Stimulated activated effector memory CD8-positive, alpha-beta T cell treated with anti-CD3 and anti-CD28 coated beads, Interleukin-12 subunit alpha, Interleukin-12 subunit beta, amount 100 ng/mL, for 72 hours (primary cell): Measurements from ENCODE around the gene CD320.

ENCODE experiments used
- ATAC-seq: fragments of 150-1000 bp; cut with Tn5 transposase; 2 replicates; pipeline ENCODE4 v1.10.0; 2021
- DNase-seq, 2 donors: peaks; one replicate each; pipeline ENCODE4 v3.0.0; 2021 to 2022; ENCODE audit warnings: low spot score in 2 of 2
- H3K27ac Mint-ChIP-seq: one replicate; pipeline ENCODE4 v1.8.0; 2022; ENCODE audit warnings: mild to moderate bottlenecking, mixed read lengths
- H3K36me3 Mint-ChIP-seq: one replicate; pipeline ENCODE4 v1.8.0; 2022; ENCODE audit warnings: mild to moderate bottlenecking, mixed read lengths
- H3K4me1 Mint-ChIP-seq: one replicate; pipeline ENCODE4 v1.8.0; 2022; ENCODE audit warnings: mixed read lengths
- H3K4me3 Mint-ChIP-seq: one replicate; pipeline ENCODE4 v1.8.0; 2022; ENCODE audit warnings: mild to moderate bottlenecking, mixed read lengths
- H3K9me3 Mint-ChIP-seq: one replicate; pipeline ENCODE4 v1.8.0; 2022; ENCODE audit warnings: mixed read lengths

Gene CD320

DNA sequence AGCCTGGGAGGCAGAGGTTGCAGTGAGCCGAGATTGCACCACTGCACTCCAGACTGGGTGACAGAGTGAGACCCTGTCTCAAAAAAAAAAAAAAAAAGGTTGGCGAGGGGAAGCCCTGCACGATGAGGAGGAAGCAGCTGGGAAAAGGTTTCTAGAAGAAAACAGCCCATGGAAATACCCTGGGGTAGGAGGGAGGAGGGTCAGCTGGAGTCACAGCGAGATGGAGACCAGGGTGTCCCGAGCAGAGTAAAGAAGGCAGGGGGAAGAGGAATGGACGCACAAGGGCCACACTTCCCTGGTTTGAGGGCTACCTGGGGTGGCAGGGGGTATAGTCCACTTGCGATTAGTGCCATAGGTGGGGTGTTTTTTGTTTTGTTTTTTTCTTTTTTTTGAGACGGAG, 28.5 kb upstream of the CD320 start:
- no peak overlapping the region for H3K27ac Mint-ChIP-seq
- DNase-seq = no peak
- H3K36me3 Mint-ChIP-seq = no peaks in the 10 kb centered on the region
- peaks cover 8% of the 10 kb centered on the region for H3K4me1 Mint-ChIP-seq
- no peak for ATAC-seq
- H3K9me3 Mint-ChIP-seq = no peaks in the 10 kb centered on the region
- H3K4me3 Mint-ChIP-seq = no peak overlapping the region

DNA sequence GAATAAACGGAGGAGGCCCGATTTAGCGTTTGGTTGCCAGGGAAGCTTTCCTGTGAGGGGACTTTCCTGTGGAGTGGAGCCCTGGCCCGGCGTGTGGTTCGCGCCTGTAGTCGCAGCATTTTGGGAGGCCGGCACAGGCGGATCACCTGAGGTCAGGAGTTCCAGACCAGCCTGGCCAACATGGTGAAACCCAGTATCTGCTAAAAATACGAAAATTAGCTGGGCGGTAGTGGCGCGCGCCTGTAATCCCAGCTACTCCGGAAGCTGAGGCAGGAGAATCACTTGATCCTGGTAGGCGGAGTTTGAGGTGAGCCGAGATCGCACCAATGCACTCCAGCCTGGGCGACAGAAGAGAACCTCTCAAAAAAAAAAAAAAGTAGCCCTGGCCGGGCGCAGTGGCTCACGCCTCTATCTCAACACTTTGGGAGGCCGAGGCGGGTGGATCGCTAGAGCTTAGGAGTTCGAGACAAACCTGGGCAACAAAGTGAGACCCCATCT, 28.0 kb upstream of the CD320 start:
- H3K4me1 Mint-ChIP-seq = peaks cover 8% of the 10 kb centered on the region

DNA sequence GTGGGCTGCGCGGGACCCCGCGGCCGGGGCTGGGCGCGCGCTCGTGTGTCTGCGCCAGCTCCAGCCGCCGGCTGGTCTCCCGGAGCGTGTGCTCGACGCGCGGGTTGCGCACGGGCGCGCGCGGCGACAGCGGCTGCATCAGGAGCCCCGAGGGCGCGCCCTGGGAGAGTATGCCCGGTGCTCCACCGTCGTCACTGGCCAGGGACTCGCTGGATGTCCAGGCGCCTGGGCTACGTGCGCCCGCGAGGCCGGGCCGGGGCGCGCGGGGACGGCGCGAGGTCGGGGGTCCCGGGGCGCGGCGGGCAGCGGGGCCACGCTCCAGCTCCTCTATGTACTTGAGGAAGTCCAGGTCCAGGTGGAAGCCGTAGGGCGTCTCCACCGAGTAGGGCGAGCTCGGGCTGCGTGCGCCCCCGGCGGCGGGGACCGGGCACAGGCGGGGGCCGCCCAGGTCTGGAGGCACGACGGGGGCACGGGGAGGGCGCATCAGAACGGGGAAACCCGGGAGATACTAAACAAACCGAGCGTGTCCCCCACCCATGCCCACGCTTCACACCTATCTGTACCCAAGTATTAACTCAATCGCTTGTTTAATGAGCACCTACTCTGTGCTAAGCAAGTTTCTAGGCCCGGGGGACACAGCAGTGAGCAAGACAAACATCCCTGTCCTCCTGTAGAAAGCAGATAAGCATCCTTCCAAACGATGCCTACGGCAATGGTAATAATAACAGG, 27.3 kb upstream of the CD320 start:
- DNase-seq (peak in 1 of 2 donors; percentile 65), ATAC-seq (peak; percentile 77)
- Mint-ChIP-seq H3K27ac (no peak overlapping the region), H3K4me1 (peaks cover 4% of the 10 kb centered on the region), H3K36me3 (no peaks in the 10 kb centered on the region), H3K9me3 (no peaks in the 10 kb centered on the region), H3K4me3 (peak overlapping the region; percentile 52)

More for the DNA sequence above, 28.0 kb upstream of the CD320 start:
- ATAC-seq (no peak), DNase-seq (no peak)
- H3K4me3 Mint-ChIP-seq = peak overlapping the region; percentile 52
- no peak overlapping the region for H3K27ac Mint-ChIP-seq
- no peaks in the 10 kb centered on the region for H3K9me3 Mint-ChIP-seq
- H3K36me3 Mint-ChIP-seq = no peaks in the 10 kb centered on the region

DNA sequence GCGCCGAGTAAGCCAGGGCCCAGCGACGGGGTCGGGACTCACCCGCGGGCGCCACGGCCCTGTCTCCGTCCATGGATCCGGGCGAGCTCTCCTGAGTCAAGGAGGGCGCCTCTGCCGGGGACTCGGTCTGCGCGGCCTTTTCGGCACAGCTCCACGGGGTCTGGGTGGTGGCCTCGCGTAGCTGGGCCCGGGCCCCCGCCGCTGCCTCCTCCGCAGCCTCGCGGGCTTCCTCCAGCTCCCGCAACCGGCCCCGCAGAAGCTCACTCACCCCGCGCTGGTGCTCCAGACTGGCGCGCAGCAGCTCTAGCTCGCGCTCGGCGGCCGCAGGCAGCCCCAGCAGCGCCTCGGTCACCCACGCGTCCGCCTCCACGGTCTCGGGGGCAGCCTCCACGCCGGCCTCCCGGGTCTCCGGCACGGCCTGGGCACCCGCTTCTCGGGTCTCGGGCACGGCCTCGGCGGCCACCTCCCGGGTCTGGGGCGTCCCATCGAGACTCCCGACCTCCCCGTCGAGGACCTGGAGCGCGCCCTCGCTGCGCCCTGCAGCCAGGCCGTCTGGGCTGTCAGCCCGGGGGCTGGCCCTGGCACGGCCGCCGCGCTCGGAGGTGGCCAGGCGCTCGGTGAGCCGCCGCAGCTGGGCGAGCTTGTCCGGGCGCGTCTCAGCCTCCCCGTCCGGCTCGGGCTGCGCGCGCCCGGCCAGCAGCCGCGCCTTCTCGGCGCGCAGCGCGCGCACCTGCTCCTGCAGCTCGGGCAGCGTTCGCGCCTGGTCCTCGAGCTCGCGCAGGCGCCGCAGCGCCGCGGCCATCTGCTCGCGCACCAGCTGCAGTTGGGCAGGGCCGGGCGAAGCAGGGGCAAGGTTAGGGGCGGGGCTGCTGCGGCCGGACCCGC, 26.5 kb upstream of the CD320 start:
- Mint-ChIP-seq H3K27ac (no peak overlapping the region), H3K4me3 (peak overlapping the region; percentile 26), H3K9me3 (no peaks in the 10 kb centered on the region), H3K4me1 (no peaks in the 10 kb centered on the region), H3K36me3 (no peaks in the 10 kb centered on the region)
- DNase-seq = peak; percentile 40 to 64
- ATAC-seq = peak; percentile 78

DNA sequence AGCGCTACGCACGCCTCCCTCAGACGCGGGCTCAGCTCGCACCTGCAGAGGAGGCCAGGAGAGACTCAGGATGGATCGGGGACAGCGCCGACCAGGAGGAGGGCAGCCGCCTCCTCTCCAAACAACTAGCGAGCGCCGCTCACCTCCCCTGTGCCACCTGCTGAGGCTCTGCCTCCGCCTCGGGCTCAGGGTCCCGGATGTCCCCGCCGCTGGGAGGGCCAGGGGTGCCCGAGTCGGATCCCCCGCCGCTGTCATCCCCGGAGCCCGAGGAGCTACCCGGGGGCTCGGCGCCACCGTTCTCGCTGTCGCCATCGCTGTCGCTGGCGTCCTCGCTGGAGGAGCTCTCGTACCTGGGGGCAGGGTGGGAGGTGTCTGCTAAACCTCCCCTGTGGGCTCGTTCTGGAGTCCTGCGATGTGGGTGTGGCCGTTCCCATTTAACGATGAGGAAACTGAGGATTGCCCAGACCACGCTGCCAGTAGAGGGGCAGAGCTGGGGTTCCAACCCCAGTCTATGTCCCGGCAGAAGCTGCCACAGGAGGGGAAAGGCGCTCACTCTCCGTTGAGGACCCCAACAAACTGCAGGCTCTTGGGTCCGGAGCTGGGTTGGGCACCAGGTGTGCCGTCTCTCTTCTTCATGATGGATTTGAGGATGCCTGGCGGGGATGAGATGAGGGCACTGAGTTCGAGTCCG, 25.8 kb upstream of the CD320 start:
- DNase-seq (no peak), ATAC-seq (no peak)
- H3K4me1 Mint-ChIP-seq = no peaks in the 10 kb centered on the region
- H3K36me3 Mint-ChIP-seq = no peaks in the 10 kb centered on the region
- peak overlapping the region; percentile 26 for H3K4me3 Mint-ChIP-seq
- no peak overlapping the region for H3K27ac Mint-ChIP-seq
- no peaks in the 10 kb centered on the region for H3K9me3 Mint-ChIP-seq

DNA sequence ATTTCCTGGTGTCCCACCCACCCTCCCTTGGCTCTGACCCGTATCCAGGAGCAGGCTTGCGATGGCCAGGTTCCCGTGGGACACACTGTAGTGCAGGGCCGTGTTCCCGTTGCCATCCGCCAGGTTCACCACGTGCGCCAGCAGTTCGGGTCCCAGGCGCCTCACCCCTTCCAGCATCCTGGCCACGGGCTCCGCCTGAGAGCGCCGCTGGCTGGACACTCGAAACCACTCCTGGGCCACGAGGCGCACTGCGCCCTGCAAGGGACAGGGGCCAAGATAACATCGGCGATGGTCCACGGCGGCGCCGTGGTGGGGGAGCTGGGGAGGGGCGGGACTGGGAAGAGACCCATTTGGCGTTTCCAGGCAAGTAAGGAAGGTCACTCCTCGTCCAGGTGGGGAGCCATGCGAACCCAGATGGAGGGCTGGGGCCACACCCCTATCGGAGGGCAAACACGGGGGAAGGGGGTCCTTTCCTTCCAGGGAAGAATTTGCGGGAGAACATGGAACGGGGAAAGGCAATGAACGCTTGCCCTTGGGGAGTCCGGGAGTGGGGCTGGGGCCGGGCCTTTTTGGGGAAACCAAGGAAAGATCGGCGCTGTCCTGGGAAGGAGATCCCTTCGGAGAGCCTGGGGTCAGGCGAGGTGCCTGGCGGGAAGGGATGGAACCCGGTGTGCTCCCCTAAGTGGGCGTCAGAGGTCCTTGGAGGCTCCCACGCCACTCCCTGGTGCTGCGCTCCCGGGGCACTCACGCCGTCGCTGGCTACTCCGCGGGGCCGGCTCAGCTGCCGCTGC, 25.0 kb upstream of the CD320 start:
- Mint-ChIP-seq H3K4me1 (no peaks in the 10 kb centered on the region), H3K36me3 (no peaks in the 10 kb centered on the region), H3K27ac (no peak overlapping the region), H3K4me3 (peak overlapping the region; percentile 23), H3K9me3 (no peaks in the 10 kb centered on the region)
- no peak for DNase-seq
- ATAC-seq = no peak

DNA sequence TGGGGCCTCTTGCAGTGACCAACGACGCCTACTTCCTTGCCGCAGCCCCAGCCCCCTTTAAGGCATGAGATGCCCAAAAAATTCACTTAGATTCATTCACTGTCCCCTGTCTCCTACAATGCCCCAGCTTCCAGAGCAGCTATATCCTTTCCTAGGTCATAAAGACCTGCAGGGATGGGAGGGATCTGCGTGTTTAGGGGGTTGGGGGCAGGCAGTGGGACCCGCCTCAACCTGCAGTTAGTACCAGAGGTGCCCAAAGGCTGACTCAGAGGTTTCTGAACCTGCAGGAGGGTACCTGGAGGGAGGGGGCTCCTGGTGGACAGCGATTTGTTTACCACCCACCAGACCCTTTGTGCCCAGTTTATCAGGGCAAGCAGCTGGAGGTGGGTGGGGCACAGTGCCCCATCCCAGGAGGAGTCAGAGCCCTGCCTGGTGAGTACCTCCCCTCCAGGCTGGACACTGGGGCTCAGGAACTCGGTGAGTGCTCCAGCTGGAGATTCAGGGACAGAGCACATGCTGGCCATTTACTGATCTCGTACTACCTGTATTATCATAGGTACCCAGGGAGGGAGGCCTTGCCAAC, 23.2 kb upstream of the CD320 start:
- Mint-ChIP-seq H3K9me3 (no peaks in the 10 kb centered on the region), H3K4me1 (no peaks in the 10 kb centered on the region), H3K36me3 (no peaks in the 10 kb centered on the region), H3K4me3 (no peak overlapping the region), H3K27ac (no peak overlapping the region)
- ATAC-seq (no peak), DNase-seq (no peak)

DNA sequence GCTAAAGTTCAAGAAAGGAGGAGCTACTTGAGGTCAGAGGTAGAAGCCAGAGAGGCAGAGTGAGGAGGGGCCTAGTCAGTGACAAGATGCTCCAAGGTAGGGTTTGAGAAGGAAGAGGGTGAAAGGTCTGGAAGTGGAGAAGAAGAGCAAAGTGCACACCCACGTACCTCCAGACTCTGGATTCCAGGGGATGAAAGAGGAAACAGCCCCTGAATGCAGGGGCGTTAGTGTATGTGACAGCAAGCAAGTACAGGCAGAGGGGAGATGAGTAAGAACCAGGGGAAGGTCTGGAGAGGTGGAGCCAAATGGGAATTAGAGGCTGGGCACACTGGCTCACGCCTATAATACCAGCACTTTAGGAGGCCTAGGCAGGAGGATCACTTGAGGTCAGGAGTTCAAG, 21.8 kb upstream of the CD320 start:
- H3K9me3 Mint-ChIP-seq = no peaks in the 10 kb centered on the region
- no peak for DNase-seq
- no peak overlapping the region for H3K4me3 Mint-ChIP-seq
- H3K4me1 Mint-ChIP-seq = no peaks in the 10 kb centered on the region
- H3K27ac Mint-ChIP-seq = no peak overlapping the region
- no peaks in the 10 kb centered on the region for H3K36me3 Mint-ChIP-seq
- ATAC-seq = no peak

DNA sequence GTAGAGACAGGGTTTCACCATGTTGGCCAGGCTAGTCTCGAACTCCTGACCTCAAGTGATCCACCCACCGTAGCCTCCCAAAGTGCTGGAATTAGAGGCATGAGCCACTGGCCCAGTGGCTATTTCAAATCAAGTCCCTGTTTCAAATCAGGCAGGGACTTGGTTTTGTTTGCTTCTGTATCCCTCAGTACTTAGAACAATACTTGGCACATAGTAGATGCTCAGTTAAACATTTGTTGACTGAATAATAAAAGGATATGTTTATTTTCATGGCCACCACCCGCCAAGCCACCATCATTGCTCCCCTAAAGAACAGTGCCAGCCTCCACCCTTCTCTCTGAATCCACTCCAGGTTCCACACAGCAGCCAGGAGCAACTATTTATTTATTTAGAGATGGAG, 17.3 kb upstream of the CD320 start:
- Mint-ChIP-seq H3K4me1 (peaks cover 6% of the 10 kb centered on the region), H3K27ac (no peak overlapping the region), H3K9me3 (no peaks in the 10 kb centered on the region), H3K4me3 (no peak overlapping the region), H3K36me3 (peaks cover 39% of the 10 kb centered on the region)
- ATAC-seq = no peak
- no peak for DNase-seq

DNA sequence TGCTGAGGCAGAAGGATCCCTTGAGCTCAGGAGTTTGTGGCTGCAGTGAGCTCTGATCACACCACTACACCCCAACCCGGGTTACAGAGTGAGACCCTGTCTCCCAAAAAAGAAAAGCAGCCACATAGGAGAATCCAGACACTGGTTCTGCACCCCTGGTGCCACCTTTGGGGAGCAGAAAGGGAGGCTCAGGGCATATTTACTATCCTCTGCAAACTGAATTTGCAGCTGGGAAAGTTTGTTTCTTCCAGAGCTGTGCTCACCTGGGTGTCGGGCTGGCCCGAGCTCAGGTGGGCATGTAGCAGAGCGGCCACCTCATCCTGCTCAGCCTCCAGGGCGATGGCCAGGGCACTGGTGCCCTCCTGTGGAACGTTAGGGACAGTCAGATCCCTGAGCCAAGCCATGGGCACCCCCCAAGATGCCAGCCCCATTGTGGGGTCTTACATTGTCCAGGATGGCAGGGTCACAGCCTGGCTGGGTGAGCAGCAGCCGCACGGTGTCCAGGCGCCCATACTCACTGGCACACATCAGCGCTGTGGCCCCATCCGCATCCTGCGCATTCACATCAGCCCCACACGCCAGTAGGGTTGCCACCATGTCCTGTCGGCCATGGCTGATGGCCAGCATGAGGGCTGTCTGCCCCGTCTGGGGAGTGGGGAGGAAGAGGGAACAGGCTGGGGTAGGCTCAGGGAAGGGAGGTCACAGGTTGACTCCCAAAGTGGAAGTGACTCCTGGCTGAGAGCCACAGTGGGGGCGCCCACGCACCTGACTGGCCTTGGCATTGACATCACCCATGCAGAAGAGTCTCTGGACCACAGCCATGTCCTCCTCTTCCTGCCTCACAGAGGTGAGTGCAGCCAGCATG, 16.3 kb upstream of the CD320 start:
- ATAC-seq (no peak), DNase-seq (no peak)
- Mint-ChIP-seq H3K4me1 (peaks cover 16% of the 10 kb centered on the region), H3K9me3 (no peaks in the 10 kb centered on the region), H3K4me3 (peak overlapping the region; percentile 97), H3K36me3 (peaks cover 41% of the 10 kb centered on the region), H3K27ac (peak overlapping the region; percentile 58)

DNA sequence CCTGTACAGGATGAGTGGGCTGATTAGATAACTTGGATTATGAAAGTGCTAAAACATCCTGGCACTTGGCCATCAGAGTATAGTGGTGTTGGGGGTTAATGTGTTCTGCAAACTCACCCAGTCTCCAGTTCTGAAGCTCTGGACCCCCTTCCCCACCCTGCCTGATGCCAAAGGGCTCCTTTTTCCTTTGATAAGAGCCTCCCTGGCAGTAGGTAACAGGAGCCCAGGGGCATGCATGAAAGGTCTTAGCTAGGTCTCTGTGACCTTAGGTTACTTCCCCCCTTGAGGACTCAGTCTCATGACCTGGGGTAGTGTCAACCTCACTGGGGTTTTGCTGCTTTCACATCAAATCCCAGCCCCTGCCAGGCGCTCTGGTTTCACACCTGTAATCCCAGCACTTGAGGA, 15.6 kb upstream of the CD320 start:
- H3K27ac Mint-ChIP-seq = peak overlapping the region; percentile 58
- peaks cover 18% of the 10 kb centered on the region for H3K4me1 Mint-ChIP-seq
- peaks cover 46% of the 10 kb centered on the region for H3K36me3 Mint-ChIP-seq
- DNase-seq (no peak), ATAC-seq (no peak)
- peak overlapping the region; percentile 97 for H3K4me3 Mint-ChIP-seq
- H3K9me3 Mint-ChIP-seq = no peaks in the 10 kb centered on the region

DNA sequence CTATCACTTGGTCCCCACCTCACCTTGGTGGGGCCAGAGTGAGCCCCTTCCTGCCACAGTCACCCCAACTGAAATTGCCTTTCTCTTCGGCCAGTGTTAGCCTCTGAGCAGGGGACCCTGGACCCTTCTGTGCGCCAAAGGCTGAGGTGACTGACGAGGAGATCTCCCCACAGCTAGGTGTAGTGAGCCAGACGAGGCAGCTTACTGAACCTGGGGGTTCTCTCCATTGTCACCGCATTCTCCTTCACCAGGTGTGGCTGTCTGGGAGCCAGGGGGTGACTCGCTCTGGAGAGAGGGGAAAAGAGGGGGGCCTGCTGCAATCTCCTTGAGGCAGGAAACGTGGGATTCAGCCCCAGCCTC, 14.5 kb upstream of the CD320 start:
- Mint-ChIP-seq H3K9me3 (no peaks in the 10 kb centered on the region), H3K4me3 (peak overlapping the region; percentile 97), H3K4me1 (peaks cover 18% of the 10 kb centered on the region), H3K36me3 (peaks cover 52% of the 10 kb centered on the region), H3K27ac (peak overlapping the region; percentile 98)
- DNase-seq (no peak), ATAC-seq (no peak)

DNA sequence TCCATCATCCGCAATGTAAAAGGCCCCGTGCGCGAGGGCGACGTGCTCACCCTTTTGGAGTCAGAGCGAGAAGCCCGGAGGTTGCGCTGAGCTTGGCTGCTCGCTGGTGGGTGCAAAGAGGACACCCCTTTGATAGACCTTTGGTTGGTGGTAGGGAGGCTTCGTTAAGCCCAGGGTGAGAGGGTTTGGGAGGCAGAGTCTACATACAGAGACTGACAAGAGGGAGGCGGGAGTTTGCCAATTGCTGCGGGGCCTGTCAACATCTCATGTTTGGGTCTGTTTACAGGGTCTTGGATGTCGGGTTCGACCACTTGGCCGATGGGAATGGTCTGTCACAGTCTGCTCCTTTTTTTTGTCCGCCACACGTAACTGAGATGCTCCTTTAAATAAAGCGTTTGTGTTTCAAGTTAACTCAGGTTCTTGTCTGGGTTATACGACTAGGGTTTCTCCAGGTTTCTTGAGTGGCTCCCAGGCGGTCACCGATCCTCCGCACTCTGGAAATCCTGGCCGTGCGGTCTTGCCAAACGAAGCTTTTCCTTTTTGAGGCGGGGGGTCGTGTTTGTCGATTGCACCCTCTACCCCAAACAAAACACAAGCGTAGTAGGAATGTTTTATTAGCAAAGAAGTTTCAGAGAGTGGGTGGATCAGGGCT, 14.0 kb upstream of the CD320 start:
- peaks cover 55% of the 10 kb centered on the region for H3K36me3 Mint-ChIP-seq
- no peaks in the 10 kb centered on the region for H3K9me3 Mint-ChIP-seq
- peak overlapping the region; percentile 97 for H3K4me3 Mint-ChIP-seq
- peak overlapping the region; percentile 98 for H3K27ac Mint-ChIP-seq
- DNase-seq (no peak), ATAC-seq (peak; percentile 5)
- peaks cover 18% of the 10 kb centered on the region for H3K4me1 Mint-ChIP-seq
